Gastrocnemius medialis (tissue), 4 donors: Measurements from ENCODE around the gene MLXIP.

ENCODE experiments used
- POLR2A ChIP-seq, 2 donors: fragments of 450-650 bp; IDR thresholded peaks; one replicate each; pipeline ENCODE4 v1.6.1; 2017; ENCODE audit warnings: antibody characterized with exemption in 2 of 2, mild to moderate bottlenecking in 2 of 2, moderate library complexity in 2 of 2
- TF ChIP-seq, protein P1 (sequence below), 5 experiments: fragments of 450-650 bp in 3 of 5; fragments of 200-600 bp in 2 of 5; sonication (generic) in 2 of 5; IDR thresholded peaks in 4 of 5; conservative IDR thresholded peaks in 1 of 5; 1 replicate in 4 of 5; 2 replicates in 1 of 5; pipeline ENCODE4 v1.5.1; 2016 to 2019; ENCODE audit warnings: antibody characterized with exemption in 5 of 5, mild to moderate bottlenecking in 3 of 5, moderate library complexity in 3 of 5

GRCh38 chr12:122030424-122031035 lies 48.0 kb upstream of the MLXIP start:
- TF ChIP-seq, protein P1, sequence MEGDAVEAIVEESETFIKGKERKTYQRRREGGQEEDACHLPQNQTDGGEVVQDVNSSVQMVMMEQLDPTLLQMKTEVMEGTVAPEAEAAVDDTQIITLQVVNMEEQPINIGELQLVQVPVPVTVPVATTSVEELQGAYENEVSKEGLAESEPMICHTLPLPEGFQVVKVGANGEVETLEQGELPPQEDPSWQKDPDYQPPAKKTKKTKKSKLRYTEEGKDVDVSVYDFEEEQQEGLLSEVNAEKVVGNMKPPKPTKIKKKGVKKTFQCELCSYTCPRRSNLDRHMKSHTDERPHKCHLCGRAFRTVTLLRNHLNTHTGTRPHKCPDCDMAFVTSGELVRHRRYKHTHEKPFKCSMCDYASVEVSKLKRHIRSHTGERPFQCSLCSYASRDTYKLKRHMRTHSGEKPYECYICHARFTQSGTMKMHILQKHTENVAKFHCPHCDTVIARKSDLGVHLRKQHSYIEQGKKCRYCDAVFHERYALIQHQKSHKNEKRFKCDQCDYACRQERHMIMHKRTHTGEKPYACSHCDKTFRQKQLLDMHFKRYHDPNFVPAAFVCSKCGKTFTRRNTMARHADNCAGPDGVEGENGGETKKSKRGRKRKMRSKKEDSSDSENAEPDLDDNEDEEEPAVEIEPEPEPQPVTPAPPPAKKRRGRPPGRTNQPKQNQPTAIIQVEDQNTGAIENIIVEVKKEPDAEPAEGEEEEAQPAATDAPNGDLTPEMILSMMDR (IDR thresholded peaks at IDR 0.05 in 4 of 5, conservative IDR thresholded peaks at IDR 0.05 in 1 of 5), result no peak
- TF ChIP-seq POLR2A (IDR thresholded peaks at IDR 0.05), result no peak
